ENCODE measurements around the gene SERTAD3. TPM values are rescaled to one million over a fixed set of nuclear protein-coding genes. Genes with fewer than 3 reads are reported as not detected.

The SERTAD3 gene
- total RNA-seq, 1 experiment from 2014 or later, result 26.3 TPM

DNA sequence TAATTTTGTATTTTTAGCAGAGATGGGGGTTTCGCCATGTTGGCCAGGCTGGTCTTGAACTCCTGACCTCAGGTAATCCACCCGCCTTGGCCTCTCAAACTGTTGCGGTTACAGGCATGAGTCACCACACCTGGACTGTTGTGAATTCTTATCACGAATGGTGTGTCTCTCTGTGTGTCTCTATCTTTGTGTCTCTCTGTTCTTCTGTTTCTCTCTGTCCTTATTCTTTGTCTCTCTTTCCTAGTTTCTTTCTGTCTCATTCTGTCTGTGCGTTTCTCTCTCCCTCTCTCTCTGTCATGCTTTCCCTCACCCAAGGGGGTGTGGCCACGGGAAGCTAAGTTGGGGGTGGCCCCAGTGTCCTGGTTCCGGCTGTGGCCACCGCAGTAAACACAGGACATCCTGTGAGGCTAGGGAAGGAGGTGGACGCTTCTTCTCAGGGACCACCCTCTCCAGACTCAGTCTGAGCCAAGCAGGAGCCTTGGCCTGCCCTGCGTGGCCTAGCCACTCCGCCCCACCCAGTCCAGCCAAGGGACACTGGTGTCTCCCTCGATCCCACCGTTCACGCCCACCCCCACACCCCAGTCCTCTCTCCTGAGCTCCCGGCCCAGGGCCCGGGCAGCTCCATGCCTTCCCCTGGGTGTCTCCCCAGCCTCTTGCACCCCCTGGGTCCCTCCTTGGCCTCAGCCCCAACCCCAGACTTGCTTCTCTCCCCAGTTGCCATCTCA, 27.1 kb downstream of the SERTAD3 start:
- BruUV-seq (replicated peaks), result no TSS peak
- DNase-seq (ENCODE audit: low spot score), result no peak
- TF ChIP-seq, protein P1, sequence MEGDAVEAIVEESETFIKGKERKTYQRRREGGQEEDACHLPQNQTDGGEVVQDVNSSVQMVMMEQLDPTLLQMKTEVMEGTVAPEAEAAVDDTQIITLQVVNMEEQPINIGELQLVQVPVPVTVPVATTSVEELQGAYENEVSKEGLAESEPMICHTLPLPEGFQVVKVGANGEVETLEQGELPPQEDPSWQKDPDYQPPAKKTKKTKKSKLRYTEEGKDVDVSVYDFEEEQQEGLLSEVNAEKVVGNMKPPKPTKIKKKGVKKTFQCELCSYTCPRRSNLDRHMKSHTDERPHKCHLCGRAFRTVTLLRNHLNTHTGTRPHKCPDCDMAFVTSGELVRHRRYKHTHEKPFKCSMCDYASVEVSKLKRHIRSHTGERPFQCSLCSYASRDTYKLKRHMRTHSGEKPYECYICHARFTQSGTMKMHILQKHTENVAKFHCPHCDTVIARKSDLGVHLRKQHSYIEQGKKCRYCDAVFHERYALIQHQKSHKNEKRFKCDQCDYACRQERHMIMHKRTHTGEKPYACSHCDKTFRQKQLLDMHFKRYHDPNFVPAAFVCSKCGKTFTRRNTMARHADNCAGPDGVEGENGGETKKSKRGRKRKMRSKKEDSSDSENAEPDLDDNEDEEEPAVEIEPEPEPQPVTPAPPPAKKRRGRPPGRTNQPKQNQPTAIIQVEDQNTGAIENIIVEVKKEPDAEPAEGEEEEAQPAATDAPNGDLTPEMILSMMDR (conservative IDR thresholded peaks at IDR 0.05; ENCODE audit: low read depth, low read length), result no peak
- no peak for TF ChIP-seq EZH2 (IDR thresholded peaks at IDR 0.05; ENCODE audit: borderline replicate concordance, low read depth, low read length, poor library complexity, severe bottlenecking)
- Histone ChIP-seq H3K9me3 (ENCODE audit: low read depth, low read length, poor library complexity, severe bottlenecking) (no peaks in the 10 kb centered on the region), H3K4me3 (ENCODE audit: low read depth, low read length, poor library complexity, severe bottlenecking) (no peak overlapping the region), H3K4me1 (ENCODE audit: insufficient read depth, low read length, poor library complexity, severe bottlenecking) (peaks cover 11% of the 10 kb centered on the region), H3K27me3 (replicated peaks; ENCODE audit: insufficient read depth, low read depth, low read length, poor library complexity) (no peaks in the 10 kb centered on the region), H3K27ac (ENCODE audit: low read depth, low read length, poor library complexity, severe bottlenecking) (no peak overlapping the region), H3K36me3 (ENCODE audit: insufficient read depth, low read length, poor library complexity, severe bottlenecking) (no peaks in the 10 kb centered on the region)
- ChIA-PET CTCF (no interaction called here), POLR2A (ENCODE audit: low non-redundant PET) (no interaction called here)
- intact Hi-C loops (cut with micrococcal nuclease; ENCODE audit: unreplicated experiment), result no loop called here

DNA sequence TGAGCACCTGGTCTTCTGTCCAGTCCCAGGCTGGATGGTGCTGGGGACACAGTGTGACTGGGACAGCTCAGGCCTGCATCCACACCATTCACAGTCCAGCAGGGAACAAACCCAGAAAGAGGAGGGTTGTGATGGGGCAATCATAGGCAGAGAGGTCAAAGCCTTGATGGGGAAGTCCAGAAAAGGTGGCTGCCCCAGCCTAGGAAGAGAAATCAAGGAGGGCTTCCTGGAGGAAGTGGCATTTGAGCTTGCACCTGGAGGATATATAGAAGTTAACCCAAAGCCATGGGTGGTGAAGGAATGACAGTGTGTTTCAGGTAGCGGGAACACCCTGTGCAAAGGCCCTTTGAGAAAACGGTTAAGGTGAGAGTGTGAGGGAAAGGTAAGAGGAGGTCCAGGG, 28.4 kb downstream of the SERTAD3 start:
- Histone ChIP-seq H3K27me3 (replicated peaks; ENCODE audit: insufficient read depth, low read depth, low read length, poor library complexity) (no peaks in the 10 kb centered on the region), H3K36me3 (ENCODE audit: insufficient read depth, low read length, poor library complexity, severe bottlenecking) (no peaks in the 10 kb centered on the region), H3K4me3 (ENCODE audit: low read depth, low read length, poor library complexity, severe bottlenecking) (no peak overlapping the region), H3K4me1 (ENCODE audit: insufficient read depth, low read length, poor library complexity, severe bottlenecking) (peaks cover 5% of the 10 kb centered on the region), H3K27ac (ENCODE audit: low read depth, low read length, poor library complexity, severe bottlenecking) (no peak overlapping the region), H3K9me3 (ENCODE audit: low read depth, low read length, poor library complexity, severe bottlenecking) (no peaks in the 10 kb centered on the region)
- CTCF ChIA-PET, result no interaction called here
- intact Hi-C loops (cut with micrococcal nuclease; ENCODE audit: unreplicated experiment), result no loop called here
- DNase-seq (ENCODE audit: low spot score), result no peak
- no TSS peak for BruUV-seq (replicated peaks)
- TF ChIP-seq, protein P1 (conservative IDR thresholded peaks at IDR 0.05; ENCODE audit: low read depth, low read length), result no peak
- TF ChIP-seq EZH2 (IDR thresholded peaks at IDR 0.05; ENCODE audit: borderline replicate concordance, low read depth, low read length, poor library complexity, severe bottlenecking), result no peak
- POLR2A ChIA-PET (ENCODE audit: low non-redundant PET), result interaction anchor here (0.6 kb wide), 1 partner anchor 68 kb away, joined by 3 read pairs; no protein-coding TSS in a partner anchor

DNA sequence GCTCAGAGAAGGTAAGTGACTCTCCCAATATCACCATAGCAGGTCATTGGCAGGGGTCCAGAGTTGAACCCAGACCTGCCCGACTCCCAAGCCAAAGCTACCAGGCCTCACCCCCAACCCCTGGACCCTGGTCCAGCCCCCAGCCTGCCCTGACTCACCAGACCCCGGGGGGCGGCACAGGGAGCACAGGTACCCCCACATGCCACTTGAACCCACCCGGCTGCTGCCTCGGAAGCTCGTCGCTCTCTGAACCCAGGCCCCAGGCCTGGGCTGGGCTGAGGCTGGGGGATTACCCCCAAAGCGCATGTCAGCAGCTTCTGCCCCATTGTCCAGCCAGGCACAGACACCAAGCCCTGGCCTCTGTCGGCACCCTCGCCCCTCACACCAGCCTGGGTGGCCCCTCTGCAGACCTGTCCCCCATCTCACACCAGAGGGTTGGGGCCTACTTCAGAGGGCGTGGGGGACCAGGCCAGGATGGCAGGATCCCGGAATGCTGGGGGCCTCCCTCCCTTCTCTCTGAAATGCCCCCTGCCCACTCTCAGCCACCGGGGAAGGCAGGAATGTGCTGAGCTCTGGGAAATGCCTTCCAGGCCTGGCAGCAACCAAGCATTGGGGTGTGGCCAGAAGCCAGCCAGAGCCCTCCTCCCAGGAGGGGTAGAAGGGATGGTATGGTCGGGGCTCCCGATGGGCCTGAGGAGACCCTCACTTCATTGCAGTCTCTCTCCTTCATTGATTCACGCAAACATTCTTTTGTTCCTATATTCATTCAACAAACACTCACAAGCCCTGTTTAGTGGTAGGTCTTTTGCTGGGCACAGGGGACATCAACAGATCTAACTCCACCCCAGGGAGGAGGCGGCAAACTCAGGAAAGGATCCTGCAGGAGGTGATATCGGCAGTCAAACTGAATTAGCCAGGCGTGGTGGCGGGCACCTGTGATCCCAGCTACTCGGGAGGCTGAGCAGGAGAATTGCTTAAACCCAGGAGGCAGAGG, 29.3 kb downstream of the SERTAD3 start:
- no peaks in the 10 kb centered on the region for H3K27me3 ChIP-seq (replicated peaks; ENCODE audit: insufficient read depth, low read depth, low read length, poor library complexity)
- DNase-seq (ENCODE audit: low spot score), result no peak
- TF ChIP-seq, protein P1 (conservative IDR thresholded peaks at IDR 0.05; ENCODE audit: low read depth, low read length), result no peak
- no peak for TF ChIP-seq EZH2 (IDR thresholded peaks at IDR 0.05; ENCODE audit: borderline replicate concordance, low read depth, low read length, poor library complexity, severe bottlenecking)
- CTCF ChIA-PET, result no interaction called here
- POLR2A ChIA-PET (ENCODE audit: low non-redundant PET), result no interaction called here
- no peak overlapping the region for H3K4me3 ChIP-seq (ENCODE audit: low read depth, low read length, poor library complexity, severe bottlenecking)
- H3K27ac ChIP-seq (ENCODE audit: low read depth, low read length, poor library complexity, severe bottlenecking), result no peak overlapping the region
- no TSS peak for BruUV-seq (replicated peaks)
- peaks cover 5% of the 10 kb centered on the region for H3K4me1 ChIP-seq (ENCODE audit: insufficient read depth, low read length, poor library complexity, severe bottlenecking)
- no peaks in the 10 kb centered on the region for H3K36me3 ChIP-seq (ENCODE audit: insufficient read depth, low read length, poor library complexity, severe bottlenecking)
- no peaks in the 10 kb centered on the region for H3K9me3 ChIP-seq (ENCODE audit: low read depth, low read length, poor library complexity, severe bottlenecking)
- intact Hi-C loops (cut with micrococcal nuclease; ENCODE audit: unreplicated experiment), result no loop called here

All from A673 (cell line).